HCT116 (cell line): Measurements from ENCODE around the gene PRKCA. TPM values are rescaled to one million over a fixed set of nuclear protein-coding genes. Genes with fewer than 3 reads are reported as not detected.

Experiments used
- ATAC-seq: fragments of 200-7000 bp; cut with Tn5 transposase; 2 replicates; pipeline ENCODE4 v1.9.1; 2020; ENCODE audit warnings: mild to moderate bottlenecking, moderate library complexity
- BruUV-seq: library from RNA; stranded (reverse); fragments of 400-500 nt; replicated peaks from 2 replicates; lab custom pipeline; 2021; lab: Mats Ljungman, UMichigan
- CTCF ChIA-PET: fragments of 300-600 bp; sonication (Branson Sonifier 250); formaldehyde crosslinking; loops from one replicate; lab custom pipeline; 2021; ENCODE audit warnings: antibody characterized with exemption; lab: Charles Lee
- POLR2A ChIA-PET: fragments of 300-600, 350-600 bp; sonication (Branson Sonifier 250); formaldehyde crosslinking; loops from one replicate; lab custom pipeline; 2021; ENCODE audit warnings: antibody characterized with exemption; lab: Charles Lee
- RAD21 ChIA-PET, 2 experiments: fragments of 300-600 bp; sonication (Branson Sonifier 250); formaldehyde crosslinking; loops; one replicate each; lab custom pipeline; 2023; ENCODE audit warnings: low total read pairs in 2 of 2; ENCODE audit not compliant: uncharacterized antibody in 2 of 2, unreplicated experiment in 2 of 2, low non-redundant PET in 1 of 2; lab: Charles Lee
- DNase-seq: peaks from one replicate; pipeline ENCODE4 v3.0.0-alpha.2; 2010; ENCODE audit warnings: low read depth, low spot score
- H2AFZ ChIP-seq: fragments of 200-600 bp; shearing (Covaris generic), sonication (generic); 2 replicates; pipeline ENCODE4 v1.6.1; 2017; ENCODE audit warnings: low read depth, mixed run types, mixed read lengths, antibody characterized with exemption, low read length; ENCODE audit not compliant: poor library complexity, severe bottlenecking
- H3K27ac ChIP-seq: 2 replicates; pipeline ENCODE4 v1.5.1; 2012; ENCODE audit warnings: low read depth, low read length
- H3K27me3 ChIP-seq: fragments of 200-600 bp; sonication (generic); 2 replicates; pipeline ENCODE4 v1.6.1; 2016; ENCODE audit warnings: mixed run types, low read length, mixed read lengths; ENCODE audit not compliant: insufficient read depth
- H3K36me3 ChIP-seq, 2 experiments: fragments of 200-500 bp in 1 of 2; fragments of 200-600 bp in 1 of 2; sonication (Bioruptor generic) in 1 of 2; sonication (generic) in 1 of 2; 2 replicates each; pipeline versions ENCODE4 v1.5.1 to v1.6.1; 2014 to 2016; ENCODE audit warnings: low read length in 2 of 2, inconsistent platforms in 1 of 2, mixed read lengths in 1 of 2, mixed run types in 1 of 2; ENCODE audit not compliant: insufficient read depth in 2 of 2, control insufficient read depth in 1 of 2
- H3K4me1 ChIP-seq, 2 experiments: fragments of 200-600 bp in 1 of 2; sonication (generic) in 1 of 2; 2 replicates each; pipeline versions ENCODE4 v1.5.1 to v1.6.1; 2012 to 2017; ENCODE audit warnings: low read length in 2 of 2, inconsistent platforms in 1 of 2, mild to moderate bottlenecking in 1 of 2, mixed read lengths in 1 of 2, mixed run types in 1 of 2, moderate library complexity in 1 of 2; ENCODE audit not compliant: insufficient read depth in 2 of 2, control insufficient read depth in 1 of 2
- H3K4me2 ChIP-seq: fragments of 200-600 bp; sonication (generic); 2 replicates; pipeline ENCODE4 v1.6.1; 2017; ENCODE audit warnings: mixed run types, low read length, mixed read lengths
- H3K4me3 ChIP-seq, 2 experiments: fragments of 200-600 bp in 1 of 2; sonication (generic) in 1 of 2; replicated peaks in 1 of 2; 2 replicates each; pipeline ENCODE4 v1.5.1; 2011 to 2016; ENCODE audit warnings: low read length in 2 of 2, control low read depth in 1 of 2, low read depth in 1 of 2, mild to moderate bottlenecking in 1 of 2, mixed read lengths in 1 of 2, mixed run types in 1 of 2
- H3K79me2 ChIP-seq: fragments of 200-600 bp; sonication (generic); 2 replicates; pipeline ENCODE4 v1.6.1; 2017; ENCODE audit warnings: mild to moderate bottlenecking, mixed run types, low read length, moderate library complexity, mixed read lengths; ENCODE audit not compliant: insufficient read depth
- H3K9ac ChIP-seq: fragments of 200-600 bp; sonication (generic); 2 replicates; pipeline ENCODE4 v1.6.1; 2016; ENCODE audit warnings: low read length, mixed read lengths
- H3K9me2 ChIP-seq: fragments of 200-600 bp; sonication (generic), shearing (Covaris generic); 2 replicates; pipeline ENCODE4 v1.6.1; 2017; ENCODE audit warnings: mixed run types, mild to moderate bottlenecking, moderate library complexity; ENCODE audit not compliant: insufficient read depth
- H3K9me3 ChIP-seq, 2 experiments: fragments of 200-500 bp in 1 of 2; fragments of 200-600 bp in 1 of 2; sonication (Bioruptor generic) in 1 of 2; sonication (generic) in 1 of 2; 2 replicates each; pipeline ENCODE4 v1.6.1; 2014 to 2017; ENCODE audit warnings: low read length in 2 of 2, mixed read lengths in 2 of 2, inconsistent platforms in 1 of 2, low read depth in 1 of 2, mild to moderate bottlenecking in 1 of 2, mixed run types in 1 of 2, moderate library complexity in 1 of 2; ENCODE audit not compliant: control insufficient read depth in 1 of 2, insufficient read depth in 1 of 2
- H4K20me1 ChIP-seq: fragments of 200-600 bp; sonication (generic), shearing (Covaris generic); 2 replicates; pipeline ENCODE4 v1.6.1; 2017; ENCODE audit warnings: mixed run types, mild to moderate bottlenecking, moderate library complexity; ENCODE audit not compliant: insufficient read depth
- ATF3 ChIP-seq: IDR thresholded peaks from 2 replicates; pipeline ENCODE4 v1.6.1; 2012
- ELF1 ChIP-seq: IDR thresholded peaks from 2 replicates; pipeline ENCODE4 v1.6.1; 2012; ENCODE audit warnings: low read depth, borderline replicate concordance
- EZH2 ChIP-seq: fragments of 200-600 bp; sonication (generic); IDR thresholded peaks from 2 replicates; pipeline ENCODE4 v1.6.1; 2017; ENCODE audit warnings: antibody characterized with exemption, mixed run types
- FOSL1 ChIP-seq: IDR thresholded peaks from 2 replicates; pipeline ENCODE4 v1.6.1; 2012; ENCODE audit warnings: low read depth
- REST ChIP-seq: IDR thresholded peaks from 2 replicates; pipeline ENCODE4 v1.6.1; 2012; ENCODE audit warnings: low read depth
- TCF7L2 ChIP-seq: IDR thresholded peaks from 2 replicates; pipeline ENCODE4 v1.7.0; 2011; ENCODE audit warnings: borderline replicate concordance, inconsistent platforms; ENCODE audit not compliant: insufficient read depth, insufficient read length; ENCODE audit errors: extremely low read depth
- YY1 ChIP-seq: IDR thresholded peaks from 2 replicates; pipeline ENCODE4 v1.6.1; 2011; ENCODE audit warnings: low read length, low read depth, moderate library complexity, mild to moderate bottlenecking; ENCODE audit not compliant: insufficient replicate concordance; ENCODE audit errors: extremely low read depth
- ZBTB33 ChIP-seq: IDR thresholded peaks from 2 replicates; pipeline ENCODE4 v1.6.1; 2011; ENCODE audit warnings: mild to moderate bottlenecking, low read length, moderate library complexity; ENCODE audit not compliant: insufficient replicate concordance; ENCODE audit errors: extremely low read depth
- intact Hi-C: fragments of 100-400 bp; cut with micrococcal nuclease; formaldehyde crosslinking; loops from 2 replicates; pipeline ENCODE4 v1.10.0; 2022
- total RNA-seq: library from RNA; stranded (reverse); gene quantifications from one replicate; pipeline ENCODE4 v1.2.1, GENCODE V29; 2021; ENCODE audit not compliant: unreplicated experiment

PRKCA gene
- total RNA-seq, 1 experiment from 2014 or later: 18.8 TPM

- DNase-seq: no peak
- Histone ChIP-seq H3K9me2 (no peaks in the 10 kb centered on the region), H3K79me2 (no peaks in the 10 kb centered on the region), H3K9ac (peak overlapping the region; percentile 24; the same call in 1 of the 2 replicates), H3K27me3 (peaks cover 5% of the 10 kb centered on the region; the same call in 1 of the 2 replicates)
- BruUV-seq: no TSS peak
- CTCF ChIA-PET: interaction anchor here (1.4 kb wide), 1 partner anchor 41 kb away, joined by 4 read pairs; no protein-coding TSS in a partner anchor
- TF ChIP-seq YY1 (no peak), ATF3 (no peak; the same call in 1 of the 2 replicates), REST (no peak), ELF1 (no peak; the same call in 1 of the 2 replicates), EZH2 (no peak), TCF7L2 (no peak), FOSL1 (no peak), ZBTB33 (no peak)
- TF ChIP-seq, all 23 proteins: peak for 0
- H2AFZ ChIP-seq: no peak overlapping the region
- intact Hi-C loops: loop anchor here (5.0 kb wide), 1 partner anchor 42 kb away; no protein-coding TSS in a partner anchor
- H3K4me2 ChIP-seq: peak overlapping the region; percentile 73
- H4K20me1 ChIP-seq: no peaks in the 10 kb centered on the region
- H3K27ac ChIP-seq: peak overlapping the region; percentile 64; the same call in 1 of the 2 replicates
- ATAC-seq: no peak
- POLR2A ChIA-PET: interaction anchor here (0.9 to 2.8 kb wide), 2 partner anchors 9 to 43 kb away, joined by 3 to 10 read pairs; no protein-coding TSS in a partner anchor
- H3K4me3 ChIP-seq: peak overlapping the region in 1 of 2 experiments; percentile 35; a peak in 2 of 4 replicates
- H3K36me3 ChIP-seq: no peaks in the 10 kb centered on the region
- RAD21 ChIA-PET: no interaction called here
- H3K9me3 ChIP-seq: no peaks in the 10 kb centered on the region
- H3K4me1 ChIP-seq: peaks cover 42 to 46% of the 10 kb centered on the region in 2 experiments
Observed at GRCh38 chr17:66509926-66510325, 207.5 kb downstream of the PRKCA start.
